RPMI8226 (cell line): ENCODE measurements around the gene IGF1.

Experiments
- DNase-seq: peaks from one replicate; pipeline ENCODE4 v3.0.0-alpha.2; 2015

IGF1 gene

GRCh38 chr12:102425109-102426039, 55.0 kb downstream of the IGF1 start:
- no peak for DNase-seq

GRCh38 chr12:102423462-102423861, 56.9 kb downstream of the IGF1 start:
- DNase-seq: no peak

- DNase-seq: no peak
Observed at GRCh38 chr12:102421802-102422583, 58.4 kb downstream of the IGF1 start.

- no peak for DNase-seq
Observed at GRCh38 chr12:102419094-102419764, 61.1 kb downstream of the IGF1 start.

GRCh38 chr12:102417055-102417454, 63.3 kb downstream of the IGF1 start:
- no peak for DNase-seq

GRCh38 chr12:102415515-102415914, 64.8 kb downstream of the IGF1 start:
- no peak for DNase-seq

DNA sequence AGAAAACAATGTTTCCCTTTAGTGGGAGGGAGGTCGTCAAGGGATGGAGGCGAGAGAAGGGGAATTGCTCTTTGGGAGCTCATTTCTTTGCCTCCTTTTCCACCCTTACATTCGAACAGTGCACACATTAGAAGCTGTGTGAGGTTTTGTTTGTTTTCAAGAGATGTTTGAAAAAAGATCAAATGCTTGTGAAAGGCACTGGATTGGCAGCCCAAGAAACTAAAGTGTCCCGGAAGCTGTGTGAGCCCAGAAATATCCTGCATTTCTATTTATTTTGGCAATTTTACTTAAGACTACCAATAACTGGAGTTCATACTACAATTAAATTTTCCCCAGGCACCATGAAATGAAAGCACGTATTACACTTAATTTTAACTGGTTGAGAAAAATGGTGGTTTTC, 67.0 kb downstream of the IGF1 start:
- DNase-seq: no peak

GRCh38 chr12:102410511-102410910, 69.9 kb downstream of the IGF1 start:
- no peak for DNase-seq

- DNase-seq: no peak
Observed at GRCh38 chr12:102408487-102409297, 71.7 kb downstream of the IGF1 start.

GRCh38 chr12:102407776-102408486, 72.4 kb downstream of the IGF1 start:
- no peak for DNase-seq

DNA sequence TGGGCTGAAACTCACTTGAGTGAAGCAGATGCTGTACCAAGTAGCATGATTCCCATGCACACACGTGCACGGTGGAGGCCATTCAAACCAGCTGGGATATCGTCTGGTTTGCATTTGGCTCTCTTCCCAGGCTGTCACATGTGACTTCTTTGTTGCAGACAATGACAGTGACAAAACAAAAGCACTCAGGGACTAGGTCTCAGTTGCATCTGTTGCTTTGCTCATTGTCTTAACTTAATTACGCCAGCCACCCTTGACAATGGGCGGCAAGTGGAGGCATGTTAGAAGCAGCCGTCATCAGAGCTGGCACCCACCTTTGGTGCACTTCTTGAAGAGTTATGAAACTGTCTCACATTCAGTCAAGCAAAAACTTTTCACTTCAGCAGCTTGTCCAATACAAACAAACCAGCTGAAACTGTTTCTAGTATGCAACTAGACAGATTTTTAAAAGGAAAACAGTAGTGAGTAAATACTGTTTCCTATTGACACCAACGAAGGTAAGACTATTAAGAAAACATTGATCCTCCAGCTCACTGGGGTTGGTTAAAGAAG, 74.3 kb downstream of the IGF1 start:
- peak; percentile 59 for DNase-seq

GRCh38 chr12:102401087-102401486, 79.3 kb downstream of the IGF1 start:
- no peak for DNase-seq

- no peak for DNase-seq
Observed at GRCh38 chr12:102399653-102400052, 80.7 kb downstream of the IGF1 start.

GRCh38 chr12:102396276-102396675, 84.1 kb downstream of the IGF1 start:
- no peak for DNase-seq

DNA sequence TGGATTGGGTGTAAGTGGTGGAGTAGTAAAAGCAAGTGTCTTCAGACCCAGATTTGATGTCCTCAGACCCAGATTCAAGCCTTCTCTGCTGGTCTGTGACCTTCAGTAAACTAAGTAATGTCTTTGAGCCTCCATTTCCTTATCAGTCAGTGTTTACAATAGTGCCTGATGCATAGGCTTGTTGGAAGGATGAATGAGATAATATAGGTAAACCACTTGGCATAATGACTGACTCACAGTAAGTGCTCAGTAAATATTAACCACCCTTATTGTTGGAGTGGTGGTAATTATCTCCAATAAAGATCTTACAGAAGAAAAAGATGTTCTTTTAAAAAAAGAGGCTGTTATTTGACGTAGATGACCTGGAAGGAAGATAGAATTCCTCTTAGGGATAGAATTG, 86.2 kb downstream of the IGF1 start:
- no peak for DNase-seq

- no peak for DNase-seq
Observed at GRCh38 chr12:102390068-102390467, 90.3 kb downstream of the IGF1 start.

DNA sequence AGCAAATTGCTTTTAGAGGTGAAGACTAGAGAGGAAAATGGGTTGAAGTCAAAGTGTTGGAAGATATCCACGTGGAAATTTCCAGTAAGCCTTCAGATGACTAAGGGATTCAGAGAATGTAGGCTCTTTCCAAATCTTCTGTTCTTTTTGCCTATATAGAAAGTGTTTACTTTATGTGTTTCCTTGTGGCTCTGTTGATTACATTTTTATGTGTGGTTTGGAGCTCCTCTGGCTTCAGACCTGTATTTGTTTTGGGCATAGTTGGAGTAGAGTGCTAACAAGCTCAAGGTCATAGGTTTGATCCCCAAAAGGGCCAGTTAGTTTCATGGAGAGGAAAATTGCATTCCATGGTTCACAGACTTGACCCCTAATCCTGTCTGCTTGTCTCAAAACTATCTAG, 91.9 kb downstream of the IGF1 start:
- no peak for DNase-seq

- DNase-seq: no peak
Observed at GRCh38 chr12:102385343-102385742, 95.0 kb downstream of the IGF1 start.

DNA sequence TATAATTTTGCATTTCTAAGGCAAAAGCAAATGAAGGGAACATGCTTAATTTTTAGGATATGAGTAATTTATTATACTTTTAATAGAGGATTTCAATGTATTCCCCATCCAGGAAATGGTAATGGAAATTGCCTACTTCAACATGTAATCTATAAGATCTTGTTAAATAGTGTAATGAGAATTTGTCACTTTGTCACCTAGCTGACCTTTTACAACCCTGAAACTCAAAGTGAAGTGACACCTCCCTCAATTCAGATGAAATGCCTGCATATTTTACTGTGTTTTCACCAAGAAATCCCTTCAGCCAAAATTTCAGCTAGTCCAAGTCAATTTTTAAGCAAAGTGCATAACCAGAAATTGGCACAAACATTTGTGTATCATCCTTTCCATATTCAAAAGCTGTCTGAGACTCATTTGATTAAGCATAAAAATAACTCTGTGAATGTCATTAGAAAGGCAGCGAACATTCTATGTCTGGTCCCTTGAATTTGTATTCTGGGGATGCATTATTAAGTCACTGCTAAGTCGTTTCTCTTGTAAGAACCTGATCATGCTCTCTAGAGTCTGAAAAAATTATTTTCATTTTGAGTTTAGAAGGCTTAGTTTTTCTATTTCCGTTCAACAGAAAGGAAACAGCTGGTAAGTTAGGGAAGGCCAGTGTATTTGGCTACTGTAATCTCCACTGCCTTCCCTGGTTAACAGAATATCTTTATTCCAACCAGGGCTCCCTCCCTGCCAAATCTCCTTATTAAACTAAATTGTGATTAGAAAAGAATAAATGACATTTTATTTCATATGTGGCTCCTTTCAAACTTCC, 100.8 kb downstream of the IGF1 start:
- no peak for DNase-seq

DNA sequence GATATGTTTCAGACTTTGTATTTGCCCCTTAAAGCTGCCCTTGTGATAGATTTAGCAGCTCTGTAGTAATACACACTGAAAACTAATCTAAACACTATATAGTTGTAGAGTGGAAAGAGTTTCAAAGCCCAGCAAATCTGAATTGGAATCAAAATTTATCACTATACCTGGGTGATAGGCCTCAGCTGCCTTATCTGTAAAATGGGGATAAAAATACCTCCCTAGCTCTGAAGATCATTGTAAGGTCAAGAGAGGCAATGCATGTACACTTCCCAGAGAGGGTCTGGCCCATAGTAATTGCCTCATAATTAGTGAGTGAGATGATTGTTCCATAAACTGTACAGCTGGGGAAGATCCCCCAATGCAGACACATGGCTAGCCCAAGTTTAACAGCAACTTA, 103.6 kb downstream of the IGF1 start:
- no peak for DNase-seq
